ENCODE data around the gene MDFI.

MDFI gene

DNA sequence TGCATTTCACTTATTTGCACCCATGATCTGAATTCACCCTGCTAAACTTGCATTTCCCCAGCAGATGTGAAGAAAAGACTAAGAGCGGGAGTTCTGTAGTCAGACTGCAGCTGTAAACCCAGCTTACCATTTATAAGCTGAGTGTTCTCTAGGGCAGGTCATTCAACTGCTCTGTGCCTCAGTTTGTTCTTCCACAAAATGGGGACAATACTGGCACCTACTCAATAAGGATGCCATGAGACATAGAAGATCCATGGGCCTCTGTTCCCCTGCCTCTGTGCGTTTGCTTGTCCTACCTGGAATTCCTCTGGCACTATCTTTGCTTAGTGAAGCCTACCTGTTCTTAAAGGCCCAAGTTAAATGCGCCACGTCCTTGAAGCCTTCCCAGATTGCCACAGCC is 12.2 kb upstream of the MDFI start:
- no peak for TF ChIP-seq TCF4 (CRISPR knock-in tag; IDR thresholded peaks at IDR 0.05; ENCODE audit: borderline replicate concordance)
- TF ChIP-seq ZFP30 (CRISPR knock-in tag; IDR thresholded peaks at IDR 0.05) = no peak
- TF ChIP-seq ZC3H10 (CRISPR knock-in tag; IDR thresholded peaks at IDR 0.05) = no peak
- TF ChIP-seq BACH2 (CRISPR knock-in tag; IDR thresholded peaks at IDR 0.05; ENCODE audit: borderline replicate concordance) = no peak
- TF ChIP-seq OSR1 (CRISPR knock-in tag; IDR thresholded peaks at IDR 0.05) = no peak
- TF ChIP-seq GLIS3 (CRISPR knock-in tag; IDR thresholded peaks at IDR 0.05) = no peak
- no peak for TF ChIP-seq ZNF8 (CRISPR knock-in tag; IDR thresholded peaks at IDR 0.05)
- no peak for TF ChIP-seq SNAI2 (CRISPR knock-in tag; IDR thresholded peaks at IDR 0.05)
- TF ChIP-seq, protein P1, sequence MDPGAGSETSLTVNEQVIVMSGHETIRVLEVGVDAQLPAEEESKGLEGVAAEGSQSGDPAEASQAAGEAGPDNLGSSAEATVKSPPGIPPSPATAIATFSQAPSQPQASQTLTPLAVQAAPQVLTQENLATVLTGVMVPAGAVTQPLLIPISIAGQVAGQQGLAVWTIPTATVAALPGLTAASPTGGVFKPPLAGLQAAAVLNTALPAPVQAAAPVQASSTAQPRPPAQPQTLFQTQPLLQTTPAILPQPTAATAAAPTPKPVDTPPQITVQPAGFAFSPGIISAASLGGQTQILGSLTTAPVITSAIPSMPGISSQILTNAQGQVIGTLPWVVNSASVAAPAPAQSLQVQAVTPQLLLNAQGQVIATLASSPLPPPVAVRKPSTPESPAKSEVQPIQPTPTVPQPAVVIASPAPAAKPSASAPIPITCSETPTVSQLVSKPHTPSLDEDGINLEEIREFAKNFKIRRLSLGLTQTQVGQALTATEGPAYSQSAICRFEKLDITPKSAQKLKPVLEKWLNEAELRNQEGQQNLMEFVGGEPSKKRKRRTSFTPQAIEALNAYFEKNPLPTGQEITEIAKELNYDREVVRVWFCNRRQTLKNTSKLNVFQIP (CRISPR knock-in tag; IDR thresholded peaks at IDR 0.05; ENCODE audit: borderline replicate concordance, low read depth) = no peak
- TF ChIP-seq PPARA (CRISPR knock-in tag; IDR thresholded peaks at IDR 0.05; ENCODE audit: borderline replicate concordance) = no peak
- no peak for TF ChIP-seq ESRRG (CRISPR knock-in tag; IDR thresholded peaks at IDR 0.05)
- no peak for TF ChIP-seq ZFP3 (CRISPR knock-in tag; IDR thresholded peaks at IDR 0.05)
- TF ChIP-seq, protein P2, sequence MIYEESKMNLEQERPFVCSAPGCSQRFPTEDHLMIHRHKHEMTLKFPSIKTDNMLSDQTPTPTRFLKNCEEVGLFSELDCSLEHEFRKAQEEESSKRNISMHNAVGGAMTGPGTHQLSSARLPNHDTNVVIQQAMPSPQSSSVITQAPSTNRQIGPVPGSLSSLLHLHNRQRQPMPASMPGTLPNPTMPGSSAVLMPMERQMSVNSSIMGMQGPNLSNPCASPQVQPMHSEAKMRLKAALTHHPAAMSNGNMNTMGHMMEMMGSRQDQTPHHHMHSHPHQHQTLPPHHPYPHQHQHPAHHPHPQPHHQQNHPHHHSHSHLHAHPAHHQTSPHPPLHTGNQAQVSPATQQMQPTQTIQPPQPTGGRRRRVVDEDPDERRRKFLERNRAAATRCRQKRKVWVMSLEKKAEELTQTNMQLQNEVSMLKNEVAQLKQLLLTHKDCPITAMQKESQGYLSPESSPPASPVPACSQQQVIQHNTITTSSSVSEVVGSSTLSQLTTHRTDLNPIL (CRISPR knock-in tag; IDR thresholded peaks at IDR 0.05; ENCODE audit: low read depth) = no peak
- TF ChIP-seq, protein P3, sequence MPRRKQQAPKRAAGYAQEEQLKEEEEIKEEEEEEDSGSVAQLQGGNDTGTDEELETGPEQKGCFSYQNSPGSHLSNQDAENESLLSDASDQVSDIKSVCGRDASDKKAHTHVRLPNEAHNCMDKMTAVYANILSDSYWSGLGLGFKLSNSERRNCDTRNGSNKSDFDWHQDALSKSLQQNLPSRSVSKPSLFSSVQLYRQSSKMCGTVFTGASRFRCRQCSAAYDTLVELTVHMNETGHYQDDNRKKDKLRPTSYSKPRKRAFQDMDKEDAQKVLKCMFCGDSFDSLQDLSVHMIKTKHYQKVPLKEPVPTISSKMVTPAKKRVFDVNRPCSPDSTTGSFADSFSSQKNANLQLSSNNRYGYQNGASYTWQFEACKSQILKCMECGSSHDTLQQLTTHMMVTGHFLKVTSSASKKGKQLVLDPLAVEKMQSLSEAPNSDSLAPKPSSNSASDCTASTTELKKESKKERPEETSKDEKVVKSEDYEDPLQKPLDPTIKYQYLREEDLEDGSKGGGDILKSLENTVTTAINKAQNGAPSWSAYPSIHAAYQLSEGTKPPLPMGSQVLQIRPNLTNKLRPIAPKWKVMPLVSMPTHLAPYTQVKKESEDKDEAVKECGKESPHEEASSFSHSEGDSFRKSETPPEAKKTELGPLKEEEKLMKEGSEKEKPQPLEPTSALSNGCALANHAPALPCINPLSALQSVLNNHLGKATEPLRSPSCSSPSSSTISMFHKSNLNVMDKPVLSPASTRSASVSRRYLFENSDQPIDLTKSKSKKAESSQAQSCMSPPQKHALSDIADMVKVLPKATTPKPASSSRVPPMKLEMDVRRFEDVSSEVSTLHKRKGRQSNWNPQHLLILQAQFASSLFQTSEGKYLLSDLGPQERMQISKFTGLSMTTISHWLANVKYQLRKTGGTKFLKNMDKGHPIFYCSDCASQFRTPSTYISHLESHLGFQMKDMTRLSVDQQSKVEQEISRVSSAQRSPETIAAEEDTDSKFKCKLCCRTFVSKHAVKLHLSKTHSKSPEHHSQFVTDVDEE (CRISPR knock-in tag; IDR thresholded peaks at IDR 0.05) = no peak
- no peak for TF ChIP-seq RARB (CRISPR knock-in tag; IDR thresholded peaks at IDR 0.05)
- TF ChIP-seq ZNF70 (CRISPR knock-in tag; IDR thresholded peaks at IDR 0.05) = no peak
- no peak for TF ChIP-seq ISL1 (CRISPR knock-in tag; IDR thresholded peaks at IDR 0.05)
- no peak for TF ChIP-seq CSDC2 (CRISPR knock-in tag; IDR thresholded peaks at IDR 0.05)
- ATAC-seq = no peak

DNA sequence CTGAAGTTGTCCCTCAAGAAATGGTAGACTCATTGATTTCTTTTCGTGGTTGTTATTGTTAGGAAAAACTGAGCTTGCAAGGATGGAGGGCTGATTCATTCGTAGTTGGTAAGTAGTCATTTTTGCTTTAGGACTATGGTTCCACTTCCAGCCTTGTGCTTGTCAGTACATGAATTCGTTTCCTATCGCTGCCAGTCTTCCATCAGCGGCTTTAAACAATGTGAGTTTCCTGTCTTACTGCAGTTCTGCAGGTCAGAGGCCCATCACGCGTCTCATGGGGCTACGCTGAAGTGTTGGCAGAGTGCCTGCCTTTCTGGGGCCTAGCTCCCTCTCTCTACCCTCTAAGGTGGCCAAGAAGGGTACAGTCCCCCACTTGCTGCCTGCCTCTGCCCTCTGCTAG is 11.4 kb upstream of the MDFI start:
- TF ChIP-seq SNAI2 (CRISPR knock-in tag; IDR thresholded peaks at IDR 0.05) = no peak
- TF ChIP-seq OSR1 (CRISPR knock-in tag; IDR thresholded peaks at IDR 0.05) = no peak
- TF ChIP-seq TOX (CRISPR knock-in tag; IDR thresholded peaks at IDR 0.05; ENCODE audit: borderline replicate concordance) = no peak
- ATAC-seq = no peak

DNA sequence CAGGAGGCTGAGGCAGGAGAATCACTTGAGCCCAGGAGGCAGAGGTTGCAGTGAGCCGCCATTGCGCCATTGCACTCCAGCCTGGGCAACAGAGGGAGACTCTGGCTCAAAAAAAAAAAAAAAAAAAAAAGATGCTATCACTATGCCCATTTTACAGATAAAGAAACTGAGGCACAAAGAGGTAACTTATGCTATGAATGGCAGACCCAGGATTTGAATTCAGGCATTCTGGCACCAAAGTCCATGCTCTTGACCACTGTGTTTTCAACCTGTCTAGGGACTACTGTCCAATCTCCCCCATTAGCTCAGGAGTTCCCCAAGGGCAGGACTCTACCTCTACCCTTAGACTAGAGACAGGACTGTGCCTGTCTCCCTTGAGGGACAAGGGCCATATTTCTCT is 9.1 kb upstream of the MDFI start:
- TF ChIP-seq ZFP30 (CRISPR knock-in tag; IDR thresholded peaks at IDR 0.05) (no peak), ZFP3 (CRISPR knock-in tag; IDR thresholded peaks at IDR 0.05) (no peak), ZNF8 (CRISPR knock-in tag; IDR thresholded peaks at IDR 0.05) (no peak), BACH2 (CRISPR knock-in tag; IDR thresholded peaks at IDR 0.05; ENCODE audit: borderline replicate concordance) (no peak), PPARA (CRISPR knock-in tag; IDR thresholded peaks at IDR 0.05; ENCODE audit: borderline replicate concordance) (no peak), ZNF70 (CRISPR knock-in tag; IDR thresholded peaks at IDR 0.05) (no peak), GLIS3 (CRISPR knock-in tag; IDR thresholded peaks at IDR 0.05) (no peak)
- TF ChIP-seq, protein P3 (CRISPR knock-in tag; IDR thresholded peaks at IDR 0.05) = no peak
- TF ChIP-seq, protein P2 (CRISPR knock-in tag; IDR thresholded peaks at IDR 0.05; ENCODE audit: low read depth) = no peak
- TF ChIP-seq, protein P1 (CRISPR knock-in tag; IDR thresholded peaks at IDR 0.05; ENCODE audit: borderline replicate concordance, low read depth) = no peak
- no peak for ATAC-seq
